Brain microvascular endothelial cell (primary cell): ENCODE measurements around the gene PIEZO2.
A peak's percentile ranks its signal among the peaks of the same experiment; 100 is the strongest.
"Not testable (repeated sequence)": the region's sequence is repeated elsewhere in the genome, so short reads cannot be mapped to it uniquely, and the experiment has no call there.

Experiments used
- DNase-seq: peaks from one replicate; pipeline ENCODE4 v3.0.0-alpha.2; 2020
- H3K27ac ChIP-seq: fragments of 250-450 bp; sonication (Bioruptor Pico); 2 replicates; pipeline ENCODE4 v1.5.1; 2020; ENCODE audit warnings: mild to moderate bottlenecking, moderate library complexity
- H3K27me3 ChIP-seq: fragments of 250-450 bp; sonication (Bioruptor Pico); replicated peaks from 2 replicates; pipeline ENCODE4 v1.5.1; 2020; ENCODE audit warnings: mild to moderate bottlenecking
- H3K36me3 ChIP-seq: fragments of 250-450 bp; sonication (Bioruptor Pico); replicated peaks from 2 replicates; pipeline ENCODE4 v1.5.1; 2020; ENCODE audit warnings: mild to moderate bottlenecking
- H3K4me3 ChIP-seq: 2 replicates; pipeline ENCODE4 v1.5.1; 2011; ENCODE audit warnings: low read depth, mild to moderate bottlenecking, control low read depth, low read length, moderate library complexity
- in situ Hi-C: cut with HindIII; loops from 2 replicates; pipeline ENCODE4 v1.10.0; 2017; ENCODE audit warnings: low sequenced_read_pairs, low pct_ligation_motif_present
- TF ChIP-seq, protein P1 (sequence below): IDR thresholded peaks from 2 replicates; pipeline ENCODE4 v1.5.1; 2011; ENCODE audit warnings: low read depth, mild to moderate bottlenecking, moderate library complexity, low read length, control low read depth, inconsistent platforms; ENCODE audit errors: missing control alignments

Gene PIEZO2

DNA sequence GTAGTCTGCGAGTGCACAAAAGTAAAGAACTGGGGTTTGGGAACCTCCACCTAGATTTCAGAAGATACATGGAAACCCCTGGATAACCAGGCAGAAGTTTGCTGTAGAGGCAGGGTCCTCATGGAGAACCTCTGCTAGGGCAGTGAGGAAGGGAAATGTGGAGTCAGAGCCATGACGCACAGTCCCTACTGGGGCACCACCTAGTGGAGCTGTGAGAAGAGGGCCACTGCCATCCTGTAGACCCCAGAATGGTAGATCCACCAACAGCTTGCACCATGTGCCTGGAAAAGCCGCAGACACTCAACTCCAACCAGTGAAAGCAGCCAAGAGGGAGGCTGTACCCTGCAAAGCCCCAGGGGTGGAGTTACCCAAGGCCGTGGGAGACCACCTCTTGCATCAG, 206.4 kb downstream of the PIEZO2 start:
- in situ Hi-C loops, result no loop called here
- H3K27me3 ChIP-seq, result no peaks in the 10 kb centered on the region
- H3K36me3 ChIP-seq, result no peaks in the 10 kb centered on the region
- H3K4me3 ChIP-seq, result no peak overlapping the region
- no peak for DNase-seq
- H3K27ac ChIP-seq, result no peak overlapping the region
- TF ChIP-seq, protein P1, sequence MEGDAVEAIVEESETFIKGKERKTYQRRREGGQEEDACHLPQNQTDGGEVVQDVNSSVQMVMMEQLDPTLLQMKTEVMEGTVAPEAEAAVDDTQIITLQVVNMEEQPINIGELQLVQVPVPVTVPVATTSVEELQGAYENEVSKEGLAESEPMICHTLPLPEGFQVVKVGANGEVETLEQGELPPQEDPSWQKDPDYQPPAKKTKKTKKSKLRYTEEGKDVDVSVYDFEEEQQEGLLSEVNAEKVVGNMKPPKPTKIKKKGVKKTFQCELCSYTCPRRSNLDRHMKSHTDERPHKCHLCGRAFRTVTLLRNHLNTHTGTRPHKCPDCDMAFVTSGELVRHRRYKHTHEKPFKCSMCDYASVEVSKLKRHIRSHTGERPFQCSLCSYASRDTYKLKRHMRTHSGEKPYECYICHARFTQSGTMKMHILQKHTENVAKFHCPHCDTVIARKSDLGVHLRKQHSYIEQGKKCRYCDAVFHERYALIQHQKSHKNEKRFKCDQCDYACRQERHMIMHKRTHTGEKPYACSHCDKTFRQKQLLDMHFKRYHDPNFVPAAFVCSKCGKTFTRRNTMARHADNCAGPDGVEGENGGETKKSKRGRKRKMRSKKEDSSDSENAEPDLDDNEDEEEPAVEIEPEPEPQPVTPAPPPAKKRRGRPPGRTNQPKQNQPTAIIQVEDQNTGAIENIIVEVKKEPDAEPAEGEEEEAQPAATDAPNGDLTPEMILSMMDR, result peak; percentile 20

DNA sequence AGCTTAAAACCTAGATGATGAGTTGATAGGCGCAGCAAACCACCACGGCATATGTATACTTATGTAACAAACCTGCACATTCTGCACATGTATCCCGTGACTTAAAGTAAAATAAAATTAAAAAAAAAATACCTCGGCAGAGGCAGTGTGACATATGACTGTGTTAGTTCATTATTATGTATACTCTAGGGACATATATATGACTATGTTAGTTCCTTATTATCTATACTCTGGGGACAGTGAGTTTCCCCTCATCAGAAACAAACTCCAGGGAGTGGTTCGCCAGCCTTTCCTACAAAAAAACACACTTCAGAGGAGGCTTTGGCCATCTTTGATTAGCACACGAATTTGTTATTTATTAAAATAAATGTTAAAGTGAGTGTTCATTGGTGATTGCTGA, 209.5 kb downstream of the PIEZO2 start:
- in situ Hi-C loops, result no loop called here

DNA sequence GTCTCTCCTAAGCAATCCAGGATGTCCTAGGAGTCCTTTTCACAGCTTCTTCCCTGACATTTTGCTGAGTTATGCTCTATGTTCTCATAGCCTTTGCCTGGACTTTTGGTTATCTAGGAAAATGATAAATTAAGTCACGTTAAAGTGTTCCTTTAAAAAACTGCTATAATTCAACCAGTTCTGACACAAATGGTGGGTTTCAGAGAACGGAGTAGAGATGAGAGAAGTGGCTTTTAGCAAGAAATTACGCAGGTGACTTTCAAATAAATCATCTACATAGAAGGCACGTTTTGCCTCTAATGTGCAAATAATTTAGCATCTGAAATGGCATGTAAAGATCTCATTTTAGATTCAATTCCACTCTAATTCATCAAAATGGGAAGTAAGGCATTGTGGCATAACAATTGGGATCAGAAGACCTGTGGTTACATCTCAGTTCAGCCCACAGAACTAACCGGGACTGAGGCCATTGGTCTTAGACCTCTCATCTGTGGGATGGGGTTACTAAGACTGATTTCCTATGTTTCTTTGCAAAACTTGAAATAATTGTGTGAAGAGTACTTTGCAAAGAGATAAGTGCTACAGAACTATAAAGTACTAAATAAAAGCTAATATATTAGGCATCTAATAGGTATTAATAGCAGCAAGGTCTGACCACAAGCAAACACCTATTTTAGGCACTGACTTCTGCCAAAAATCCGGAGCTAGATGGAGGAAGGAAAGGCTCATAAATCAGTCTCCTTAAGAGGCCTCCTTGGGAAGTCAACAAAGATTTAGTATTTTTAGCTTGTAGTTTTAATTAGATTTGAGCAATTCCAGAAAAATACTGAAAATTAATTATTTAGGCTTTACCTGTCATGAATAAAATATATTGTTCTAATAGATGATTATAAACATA, 211.4 kb downstream of the PIEZO2 start:
- no peak for DNase-seq
- TF ChIP-seq, protein P1, result no peak
- no peaks in the 10 kb centered on the region for H3K36me3 ChIP-seq
- no peak overlapping the region for H3K4me3 ChIP-seq
- in situ Hi-C loops, result no loop called here
- H3K27me3 ChIP-seq, result no peaks in the 10 kb centered on the region
- H3K27ac ChIP-seq, result no peak overlapping the region

More for the DNA sequence above, 209.5 kb downstream of the PIEZO2 start:
- Histone ChIP-seq H3K36me3 (no peaks in the 10 kb centered on the region), H3K27ac (no peak overlapping the region), H3K27me3 (no peaks in the 10 kb centered on the region), H3K4me3 (no peak overlapping the region)
- no peak for DNase-seq
- TF ChIP-seq, protein P1, result no peak

DNA sequence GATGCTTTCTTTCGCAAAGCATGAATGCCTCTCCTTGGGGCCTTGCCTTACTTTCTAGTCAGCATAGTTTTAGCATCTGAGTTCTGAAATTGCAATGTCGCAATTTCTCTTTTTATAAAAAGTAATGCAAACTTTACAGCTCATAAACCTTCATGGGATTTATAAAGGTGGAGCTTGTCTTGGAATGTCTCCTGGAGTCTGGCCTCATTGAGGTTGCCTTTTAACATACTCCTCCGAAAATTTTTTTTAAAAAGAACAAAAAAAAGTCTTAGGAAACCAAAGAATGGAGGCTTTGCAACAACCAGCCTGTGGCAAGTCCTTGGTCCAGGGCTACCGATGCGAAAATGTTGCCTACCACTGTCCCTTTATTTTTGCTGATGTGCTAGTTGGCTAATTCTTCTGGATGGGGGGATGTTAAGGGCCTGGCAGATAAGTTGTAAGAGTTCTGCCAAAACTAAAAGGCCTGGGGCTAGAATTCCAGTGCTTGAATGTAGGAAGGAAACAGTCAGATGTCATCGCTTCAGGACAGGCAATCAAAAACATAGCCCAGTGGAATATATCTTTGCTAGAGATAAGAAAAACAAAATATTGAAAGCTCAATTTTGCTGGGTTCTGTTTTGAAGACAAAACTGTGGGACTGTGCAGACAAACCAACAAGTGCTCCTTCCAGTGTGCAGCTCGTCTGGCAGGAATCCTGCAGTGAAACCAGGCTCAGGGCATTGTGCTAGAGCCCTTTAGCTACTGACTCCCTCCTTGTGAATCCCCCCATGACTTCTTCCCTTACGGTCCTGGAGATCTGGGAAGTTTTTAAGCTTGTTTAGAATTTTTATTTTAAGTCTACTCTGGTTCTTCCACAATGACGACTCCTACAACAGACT, 213.0 kb downstream of the PIEZO2 start:
- in situ Hi-C loops, result no loop called here
- TF ChIP-seq, protein P1, result no peak
- Histone ChIP-seq H3K27ac (no peak overlapping the region), H3K27me3 (no peaks in the 10 kb centered on the region), H3K36me3 (no peaks in the 10 kb centered on the region), H3K4me3 (no peak overlapping the region)
- DNase-seq, result no peak

DNA sequence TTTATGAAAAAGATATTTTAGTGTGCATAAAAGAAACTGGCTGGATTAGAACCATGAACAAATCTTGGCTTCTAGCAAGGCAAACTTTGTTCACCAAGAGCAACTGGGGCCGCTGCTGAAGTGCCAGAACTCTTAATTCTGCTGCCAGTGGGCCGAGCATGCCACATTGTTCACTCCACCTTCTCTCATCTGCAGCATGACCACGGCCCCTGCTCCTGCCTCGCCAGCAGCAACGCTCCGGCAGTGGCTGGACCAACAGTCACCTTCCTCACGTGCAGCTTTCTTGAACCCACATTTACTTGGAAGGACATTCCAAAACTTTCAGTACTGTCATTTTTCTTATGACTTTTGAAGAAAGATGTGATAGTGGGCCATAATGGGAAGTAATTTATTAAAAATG, 213.8 kb downstream of the PIEZO2 start:
- no peak for DNase-seq
- H3K36me3 ChIP-seq, result no peaks in the 10 kb centered on the region
- no peak overlapping the region for H3K27ac ChIP-seq

DNA sequence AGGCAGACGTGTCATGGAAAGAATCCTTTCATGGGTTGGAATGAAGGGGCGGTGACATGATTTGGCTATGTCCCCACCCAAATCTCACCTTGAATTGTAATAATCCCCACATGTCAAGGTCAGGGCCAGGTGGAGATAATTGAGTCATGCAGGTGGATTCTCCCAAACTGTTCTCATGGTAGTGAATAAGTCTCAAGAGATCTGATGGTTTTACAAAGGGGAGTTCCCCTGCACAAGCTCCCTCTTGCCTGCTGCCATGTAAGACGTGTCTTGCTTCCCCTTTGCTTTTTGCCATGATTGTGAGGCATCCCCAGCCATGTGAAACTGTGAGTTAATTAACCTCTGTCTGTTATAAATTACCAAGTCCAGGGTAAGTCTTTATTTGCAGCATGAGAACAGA, 215.7 kb downstream of the PIEZO2 start:
- H3K27me3 ChIP-seq, in situ Hi-C loops: not testable (repeated sequence)

More for the DNA sequence above, 213.8 kb downstream of the PIEZO2 start:
- Histone ChIP-seq H3K4me3 (no peak overlapping the region), H3K27me3 (no peaks in the 10 kb centered on the region)
- in situ Hi-C loops, result no loop called here
- TF ChIP-seq, protein P1, result no peak

More for the DNA sequence above, 215.7 kb downstream of the PIEZO2 start:
- not testable (repeated sequence) for H3K36me3 ChIP-seq, H3K27ac ChIP-seq, DNase-seq, H3K4me3 ChIP-seq
